HG02798 (cell line): Measurements from ENCODE around the gene HOXC4.
"Not testable (repeated sequence)": the region's sequence is repeated elsewhere in the genome, so short reads cannot be mapped to it uniquely, and the experiment has no call there.

Experiments
- ATAC-seq: cut with Tn5 transposase; IDR thresholded peaks from one replicate; pipeline ENCODE4 v1.9.1; 2021; ENCODE audit warnings: mild to moderate bottlenecking; ENCODE audit not compliant: unreplicated experiment, poor library complexity

Gene HOXC4

DNA sequence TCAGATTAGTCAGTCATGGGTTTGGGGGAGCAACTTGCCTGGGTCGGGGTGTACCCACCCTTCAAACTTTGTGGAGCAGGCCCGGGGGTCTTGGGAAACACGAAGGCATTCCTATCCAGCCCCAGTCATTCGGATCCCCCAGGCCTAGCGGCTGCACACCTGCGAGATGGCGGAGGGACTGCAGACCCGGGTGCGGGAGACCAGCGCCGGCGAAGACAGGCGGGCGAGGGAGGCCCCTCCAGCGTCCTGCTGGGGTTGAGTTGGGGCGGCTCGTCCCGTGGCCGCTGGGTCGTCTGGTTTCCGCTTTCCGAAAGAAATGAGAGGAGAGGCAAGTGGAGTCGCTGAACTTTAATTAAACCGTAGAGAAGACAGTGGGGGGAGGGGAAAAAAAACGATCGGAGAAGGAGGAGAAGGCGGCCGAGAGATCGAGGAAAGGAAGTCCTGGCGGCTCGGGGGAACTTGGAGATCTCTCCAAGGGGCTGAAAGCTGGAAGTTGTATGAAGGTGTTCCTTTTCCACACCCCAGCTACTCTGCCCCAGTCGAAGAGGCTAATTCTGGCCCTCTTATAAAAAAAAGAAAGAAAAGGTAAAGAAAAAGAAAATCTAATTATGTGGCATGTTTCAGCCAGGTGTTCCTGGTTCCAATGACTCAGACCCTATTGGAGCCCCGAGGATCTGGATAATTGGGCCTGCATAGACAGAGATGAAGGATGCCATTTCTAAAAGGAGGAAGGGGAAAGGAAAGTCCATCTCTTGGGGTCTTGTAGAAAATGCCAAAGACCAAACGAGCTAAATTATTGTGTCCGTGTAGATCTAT is 28.2 kb downstream of the HOXC4 start:
- not testable (repeated sequence) for ATAC-seq

DNA sequence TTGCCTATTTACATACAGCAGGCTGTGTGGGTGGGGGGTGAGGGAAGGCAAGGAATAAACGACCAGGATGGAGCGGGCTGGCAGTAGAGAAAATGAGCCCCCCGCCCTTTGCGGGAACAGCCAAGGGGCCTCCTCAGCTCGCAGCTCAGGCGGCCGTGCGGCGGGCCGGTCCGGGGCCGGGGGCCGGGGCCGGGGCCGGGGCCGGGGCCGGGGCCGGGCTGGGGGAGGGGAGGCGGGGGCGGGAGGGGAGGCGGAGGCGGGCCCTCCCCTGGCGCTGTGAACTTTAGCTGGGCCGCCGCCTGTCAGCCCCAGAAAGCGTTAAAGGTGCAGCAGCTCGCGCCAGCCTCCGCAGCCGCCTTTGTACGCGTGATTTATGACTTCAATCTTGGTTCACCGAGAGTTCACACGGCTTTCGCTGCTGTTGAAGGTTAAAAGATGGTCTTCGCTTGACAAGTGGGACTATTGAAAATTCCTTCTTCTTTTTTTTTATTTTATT is 28.8 kb downstream of the HOXC4 start:
- no peak for ATAC-seq

- ATAC-seq = not testable (repeated sequence)
Observed at GRCh38 chr12:54088011-54088410, 34.4 kb downstream of the HOXC4 start.

DNA sequence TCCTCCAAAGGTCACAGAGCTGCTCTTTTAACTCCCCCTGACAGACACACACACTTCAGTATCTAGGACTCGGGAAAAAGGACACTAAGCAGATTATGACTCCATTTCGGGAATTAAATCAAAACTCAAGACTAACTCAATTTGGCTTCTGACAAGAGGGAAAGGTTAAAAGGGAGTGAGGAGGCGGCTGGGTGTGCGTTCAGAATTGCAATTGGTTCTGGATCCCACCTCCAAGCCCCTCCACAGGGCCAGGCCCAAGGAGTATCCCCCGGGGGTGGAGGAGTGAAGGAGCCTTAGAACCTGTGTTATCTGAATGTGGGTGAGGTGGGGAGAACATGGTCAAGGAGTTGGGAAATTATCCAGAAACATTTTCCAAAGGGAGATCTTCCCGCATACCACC is 35.8 kb downstream of the HOXC4 start:
- not testable (repeated sequence) for ATAC-seq

- ATAC-seq = not testable (repeated sequence)
Observed at GRCh38 chr12:54090312-54090711, 36.7 kb downstream of the HOXC4 start.

DNA sequence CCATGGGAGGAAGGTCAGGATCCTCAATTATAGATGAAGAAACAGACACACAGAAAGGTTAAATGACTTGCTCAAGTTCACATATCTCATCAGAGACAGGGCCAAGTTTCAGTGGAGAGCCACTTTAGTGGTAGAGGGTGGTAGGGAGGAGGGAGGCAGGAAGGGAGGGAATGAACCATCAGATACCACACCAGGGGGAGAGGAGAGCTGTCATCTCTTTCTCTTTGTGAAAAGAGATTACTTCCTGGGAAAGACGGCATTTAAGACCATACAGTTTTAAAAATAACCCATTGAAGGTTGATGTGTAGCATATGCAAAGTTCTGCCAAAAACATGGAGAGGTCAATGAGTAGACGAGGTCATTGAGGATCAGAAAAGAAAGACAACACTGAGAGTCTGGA is 39.3 kb downstream of the HOXC4 start:
- not testable (repeated sequence) for ATAC-seq

- ATAC-seq = not testable (repeated sequence)
Observed at GRCh38 chr12:54095928-54096327, 42.3 kb downstream of the HOXC4 start.

- not testable (repeated sequence) for ATAC-seq
Observed at GRCh38 chr12:54098644-54099043, 45.0 kb downstream of the HOXC4 start.

DNA sequence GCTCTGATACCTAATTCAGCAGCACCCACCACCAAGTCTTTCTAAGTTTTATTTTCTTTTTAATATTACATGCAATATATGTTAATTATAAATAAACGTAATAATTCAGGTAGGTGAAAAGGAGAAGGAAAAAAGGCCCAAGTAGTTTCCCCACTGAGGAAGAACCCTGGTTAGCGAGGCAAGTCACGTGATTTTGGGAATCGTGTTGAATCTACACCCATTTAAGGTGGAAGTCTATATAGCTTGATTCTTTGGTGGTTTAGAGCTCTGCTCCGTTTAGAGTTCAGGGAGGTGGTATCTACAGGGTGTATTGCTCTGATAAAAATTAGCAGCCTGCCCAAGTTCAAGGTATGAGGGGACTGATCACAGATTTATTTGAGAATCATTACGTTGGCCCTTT is 47.0 kb downstream of the HOXC4 start:
- ATAC-seq = not testable (repeated sequence)

DNA sequence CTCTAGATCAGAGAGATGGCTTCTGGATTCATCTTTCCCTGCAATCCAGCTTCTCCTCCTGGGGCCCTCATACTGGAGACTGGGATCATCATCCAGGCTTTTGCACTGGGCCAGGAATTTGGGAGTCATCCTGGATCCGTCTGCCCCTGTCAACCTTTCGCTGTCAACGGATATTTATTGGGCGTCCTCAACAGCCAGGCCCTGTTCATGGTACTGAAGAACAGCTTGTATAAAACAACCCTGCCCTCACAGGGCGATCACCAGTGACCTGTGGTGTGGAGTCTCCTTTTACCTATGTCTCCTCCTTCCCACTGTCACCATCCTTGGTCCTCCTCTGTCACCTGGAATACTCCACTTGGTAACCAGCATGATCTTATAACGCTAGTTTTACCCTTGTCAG is 48.6 kb downstream of the HOXC4 start:
- not testable (repeated sequence) for ATAC-seq

DNA sequence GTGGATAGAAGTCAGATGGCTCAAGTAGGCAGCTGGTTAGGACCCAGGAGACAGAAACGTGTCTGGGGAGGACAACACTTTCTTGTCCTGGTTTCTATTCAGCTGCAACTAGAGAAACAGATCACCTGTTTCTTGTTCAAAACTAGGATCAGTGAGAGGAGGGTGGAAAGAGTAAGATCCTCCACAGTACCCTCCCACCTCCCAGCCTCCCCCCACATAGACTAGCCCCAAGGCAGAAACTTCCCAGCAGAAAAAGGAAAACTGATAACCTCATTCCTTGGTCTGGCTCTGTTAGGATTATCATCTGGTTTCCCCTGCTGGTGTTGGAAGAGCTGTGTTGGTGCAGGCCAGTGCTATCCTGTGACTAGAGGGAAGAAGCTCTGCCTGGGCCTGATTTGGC is 50.2 kb downstream of the HOXC4 start:
- ATAC-seq = not testable (repeated sequence)
